Hematopoietic multipotent progenitor cell treated with erythropoietin and hydrocortisone succinate and interleukin-3 and kit ligand, for 4 days (in vitro differentiated cells): ENCODE results near the gene IFNAR1.
"Not testable (repeated sequence)": the region's sequence is repeated elsewhere in the genome, so short reads cannot be mapped to it uniquely, and the experiment has no call there.

Experiments
- DNase-seq: peaks from one replicate; pipeline ENCODE4 v3.0.0-alpha.2; 2015

IFNAR1 gene

DNA sequence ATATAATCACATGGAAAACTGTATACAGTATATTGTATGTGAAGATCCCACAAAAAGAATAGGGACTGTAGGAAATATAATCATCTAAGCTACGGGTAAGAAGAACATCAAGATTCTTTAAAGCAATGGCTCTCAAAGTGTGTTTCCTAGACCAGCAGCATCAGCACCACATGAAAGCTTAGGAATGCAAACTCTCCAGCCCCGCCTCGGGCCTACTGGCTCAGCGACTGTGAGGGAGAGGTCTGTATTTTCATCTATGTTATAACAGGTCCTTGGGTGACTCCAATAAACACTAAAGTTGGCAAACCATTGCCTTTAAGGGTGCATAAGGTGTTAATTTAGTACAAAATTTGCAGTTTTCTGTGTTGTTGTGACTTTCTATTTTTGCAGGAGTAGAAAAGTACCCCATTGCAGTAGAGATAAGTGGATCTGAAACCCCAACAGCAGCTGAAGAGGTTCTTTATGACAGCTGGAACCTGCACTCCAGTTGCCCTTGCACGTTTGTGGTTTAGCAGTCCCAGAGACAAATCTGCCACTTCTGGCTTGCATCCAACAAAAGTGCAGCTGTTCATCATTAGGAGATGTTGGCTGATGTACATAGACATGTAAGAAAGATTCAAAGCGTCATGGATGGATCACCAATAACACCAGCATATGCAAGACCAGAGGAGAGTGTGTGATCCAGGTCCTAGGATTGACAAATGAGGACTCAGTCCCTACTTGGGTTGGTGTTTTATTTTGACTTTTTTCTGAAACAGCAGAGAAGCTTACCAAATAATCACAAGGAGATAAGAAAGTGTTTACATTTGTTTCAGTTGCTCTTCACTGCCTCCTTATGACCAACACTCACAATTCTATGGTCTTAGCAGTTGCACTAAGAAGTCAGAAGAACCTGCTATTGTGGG, 15.9 kb upstream of the IFNAR1 start:
- DNase-seq = peak; percentile 90

DNA sequence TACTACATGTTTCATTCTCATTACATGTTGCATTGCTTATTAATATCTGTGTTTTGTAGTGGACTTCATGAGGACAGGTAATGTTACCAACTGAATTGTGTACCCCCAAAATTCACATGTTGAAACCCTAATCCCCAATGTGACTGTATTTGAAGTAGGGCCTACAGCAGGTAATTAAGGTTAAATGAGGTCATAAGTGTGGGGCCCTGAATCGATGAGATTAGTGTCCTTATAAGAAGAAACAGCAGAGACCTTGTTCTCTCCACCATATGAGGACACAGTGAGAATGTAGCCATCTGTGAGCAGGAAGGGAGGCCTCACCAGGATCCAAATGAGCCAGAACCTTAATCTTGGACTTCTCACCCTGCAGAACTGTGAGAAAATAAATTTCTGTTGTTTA, 15.0 kb upstream of the IFNAR1 start:
- no peak for DNase-seq

DNA sequence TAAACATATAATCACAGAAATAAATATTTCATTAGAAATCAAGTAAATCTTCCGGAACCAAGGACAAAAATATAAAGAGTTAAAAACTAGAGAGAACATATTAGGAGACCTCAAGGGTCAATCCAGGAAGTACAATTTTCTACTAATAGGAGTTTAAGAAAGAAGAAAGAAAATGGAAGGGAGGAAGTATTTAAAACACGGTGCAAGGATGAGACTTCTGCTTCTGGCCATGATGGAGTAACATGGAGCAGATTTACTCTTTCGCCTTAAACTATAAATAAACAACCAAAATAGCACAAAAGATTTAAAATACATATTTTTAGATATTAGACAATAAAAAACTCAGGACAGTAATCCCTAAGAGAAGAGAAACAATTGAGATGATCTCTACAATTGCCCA, 12.6 kb upstream of the IFNAR1 start:
- no peak for DNase-seq

DNA sequence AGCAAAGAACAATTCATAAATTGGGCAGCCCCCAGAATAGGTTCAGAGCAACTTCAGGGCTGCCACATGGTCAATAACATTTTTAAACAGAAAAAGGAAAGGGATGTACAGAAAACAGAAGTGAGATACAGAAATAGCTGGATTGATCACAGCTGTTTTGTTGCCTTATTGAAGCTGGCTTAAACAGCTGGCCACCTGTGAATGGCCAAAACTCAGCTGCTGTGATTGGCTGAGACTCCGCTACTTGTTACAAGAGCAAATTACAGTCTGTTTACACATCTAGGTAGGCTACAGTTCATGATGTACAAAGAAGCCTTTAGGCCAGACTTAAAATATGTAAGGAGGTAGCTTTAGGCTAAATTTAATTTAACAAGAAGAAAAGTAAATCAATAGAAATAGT, 11.6 kb upstream of the IFNAR1 start:
- DNase-seq = no peak

DNA sequence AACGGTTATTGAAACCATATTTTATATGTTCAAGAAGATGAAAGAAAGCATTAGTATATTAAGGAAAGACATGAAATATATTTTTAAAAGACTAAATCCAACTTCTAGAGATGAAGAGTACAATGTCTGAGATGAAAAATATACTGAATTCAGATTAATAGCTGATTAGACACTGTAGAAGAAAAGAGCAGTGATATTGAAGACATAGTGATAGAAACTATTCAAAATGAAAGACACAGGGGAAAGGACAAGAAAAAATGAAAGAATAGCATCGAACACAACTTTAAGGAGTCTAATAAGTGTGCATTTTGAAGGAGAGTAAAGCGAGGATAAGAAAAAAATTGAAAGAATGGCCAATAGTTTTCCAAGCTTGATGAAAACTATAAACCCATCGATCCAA, 11.2 kb upstream of the IFNAR1 start:
- DNase-seq = no peak

DNA sequence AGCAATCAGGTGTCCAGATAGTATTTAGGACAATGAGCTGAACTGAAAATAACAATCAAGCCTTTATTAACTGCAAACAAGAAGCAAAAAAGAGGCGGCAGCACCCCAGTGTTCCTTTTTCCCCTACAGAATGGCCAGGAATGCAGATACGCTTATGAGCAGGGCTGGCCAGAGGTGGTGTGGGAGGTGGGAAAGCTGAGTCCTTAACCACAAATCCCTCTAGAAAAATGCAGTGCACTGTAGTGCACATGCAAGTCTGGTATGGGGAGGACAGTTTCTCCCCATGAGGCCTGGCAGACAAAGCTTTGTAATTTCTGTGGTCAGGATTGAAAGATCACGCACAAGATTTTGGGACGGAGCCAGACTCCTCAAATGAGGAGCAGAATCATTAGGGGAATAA, 10.7 kb upstream of the IFNAR1 start:
- no peak for DNase-seq

DNA sequence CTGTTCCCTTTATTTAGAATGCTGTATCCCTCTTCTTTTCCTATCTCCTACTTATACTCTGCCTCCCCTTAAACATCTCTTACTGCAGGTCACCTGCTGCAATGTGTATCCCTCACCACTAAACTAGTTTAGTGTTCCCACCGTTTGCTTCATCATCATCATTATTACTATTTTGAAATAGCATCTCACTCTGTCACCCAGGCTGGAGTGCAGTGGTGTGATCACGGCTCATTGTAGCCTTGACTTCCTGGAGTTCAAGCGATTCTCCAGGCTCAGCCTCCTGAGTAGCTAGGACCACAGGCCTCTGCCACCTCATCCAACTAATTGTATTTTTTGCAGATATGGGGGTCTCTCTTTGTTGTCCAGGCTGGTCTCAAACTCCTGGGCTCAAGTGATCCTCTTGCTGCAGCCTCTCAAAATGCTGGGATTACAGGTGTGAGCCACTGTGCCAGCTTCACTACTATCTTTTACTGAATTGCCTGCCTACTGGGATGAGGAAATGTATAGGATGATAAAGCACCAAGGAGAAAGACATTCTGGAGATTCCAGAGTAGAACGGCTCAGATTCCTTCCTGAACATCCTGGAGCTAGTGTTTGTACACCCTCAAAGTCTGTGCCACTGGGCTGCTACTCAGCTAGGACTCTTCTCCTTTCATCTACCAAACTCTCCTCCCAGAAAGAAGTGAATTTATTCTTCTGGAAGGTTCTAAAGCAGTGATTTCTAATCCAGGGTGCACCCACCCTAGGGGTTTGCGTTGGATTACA, 8.6 kb upstream of the IFNAR1 start:
- no peak for DNase-seq

DNA sequence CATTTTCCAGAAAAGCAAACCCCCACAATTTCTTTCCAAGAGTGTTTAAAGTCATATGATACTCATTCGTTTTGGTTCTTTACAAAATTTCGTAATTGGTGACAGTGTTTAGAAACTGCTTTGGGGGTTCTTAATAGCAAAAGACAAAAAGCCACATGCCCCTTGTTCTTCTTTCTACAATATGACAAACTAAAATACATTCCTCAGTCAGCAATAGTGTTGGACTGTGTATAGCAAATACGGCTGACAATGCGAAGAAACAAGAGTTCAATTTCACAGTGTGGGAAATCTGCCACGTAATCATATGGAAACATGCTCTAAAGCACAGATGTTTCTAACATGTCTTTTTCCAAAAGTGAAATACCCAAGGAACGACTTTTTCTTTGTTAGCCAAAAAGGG, 7.6 kb upstream of the IFNAR1 start:
- peak; percentile 32 for DNase-seq

DNA sequence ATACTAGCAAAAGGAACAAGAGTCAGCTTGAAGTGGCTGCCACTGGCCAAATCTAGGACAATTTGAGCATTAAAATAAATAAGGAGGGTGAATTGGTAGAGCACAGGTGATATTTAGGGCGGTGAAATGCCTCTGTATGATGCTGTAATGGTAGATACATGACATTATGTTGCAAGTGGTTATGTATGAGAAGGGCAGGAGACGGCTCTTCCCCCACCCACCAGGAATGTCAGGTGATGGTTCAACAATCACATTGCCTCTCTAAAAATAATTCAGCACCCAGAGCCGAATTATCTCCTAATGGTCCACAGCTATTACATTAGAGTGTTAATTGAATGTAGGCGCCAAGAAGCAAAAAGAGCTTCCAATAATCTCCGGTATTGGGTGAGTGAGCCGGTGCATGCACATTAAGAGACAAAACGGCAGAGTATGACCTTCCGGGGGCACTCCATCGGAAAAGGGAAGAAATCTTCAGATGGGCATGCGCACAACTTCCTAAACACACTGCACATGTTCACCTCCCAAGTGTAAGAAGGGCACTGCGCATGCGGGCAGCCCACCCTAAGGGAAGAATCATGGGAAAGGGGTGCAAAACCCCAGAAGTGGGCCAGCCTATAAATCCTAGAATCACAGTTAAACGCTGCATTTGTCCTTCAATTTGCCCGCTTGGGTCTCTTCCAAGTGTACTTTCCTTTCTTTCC, 6.8 kb upstream of the IFNAR1 start:
- no peak for DNase-seq

DNA sequence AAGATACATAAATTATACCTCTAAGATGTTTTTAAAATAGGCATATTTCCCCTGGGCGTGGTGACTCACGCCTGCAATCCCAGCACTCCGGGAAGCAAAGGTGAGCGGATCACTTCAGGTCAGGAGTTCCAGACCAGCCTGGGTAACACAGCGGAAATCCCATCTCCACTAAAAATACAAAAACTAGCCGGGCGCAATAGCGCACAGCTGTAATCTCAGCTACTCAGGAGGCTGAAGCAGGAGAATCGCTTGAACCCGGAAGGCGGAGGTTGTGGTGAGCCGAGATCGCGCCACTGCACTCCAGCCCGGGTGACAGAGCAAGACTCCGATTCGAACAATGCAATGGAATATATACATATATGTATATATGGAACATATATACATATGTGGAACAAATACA, 3.8 kb upstream of the IFNAR1 start:
- DNase-seq = not testable (repeated sequence)

DNA sequence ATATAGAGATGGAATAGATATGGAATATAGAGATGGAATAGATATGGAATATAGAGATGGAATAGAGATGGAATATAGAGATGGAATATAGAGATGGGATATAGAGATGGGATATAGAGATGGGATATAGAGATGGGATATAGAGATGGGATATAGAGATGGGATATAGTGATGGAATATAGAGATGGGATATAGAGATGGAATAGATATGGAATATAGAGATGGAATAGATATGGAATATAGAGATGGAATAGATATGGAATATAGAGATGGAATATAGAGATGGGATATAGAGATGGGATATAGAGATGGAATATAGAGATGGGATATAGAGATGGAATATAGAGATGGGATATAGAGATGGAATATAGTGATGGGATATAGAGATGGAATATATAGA, 1.2 kb upstream of the IFNAR1 start:
- DNase-seq = not testable (repeated sequence)

DNA sequence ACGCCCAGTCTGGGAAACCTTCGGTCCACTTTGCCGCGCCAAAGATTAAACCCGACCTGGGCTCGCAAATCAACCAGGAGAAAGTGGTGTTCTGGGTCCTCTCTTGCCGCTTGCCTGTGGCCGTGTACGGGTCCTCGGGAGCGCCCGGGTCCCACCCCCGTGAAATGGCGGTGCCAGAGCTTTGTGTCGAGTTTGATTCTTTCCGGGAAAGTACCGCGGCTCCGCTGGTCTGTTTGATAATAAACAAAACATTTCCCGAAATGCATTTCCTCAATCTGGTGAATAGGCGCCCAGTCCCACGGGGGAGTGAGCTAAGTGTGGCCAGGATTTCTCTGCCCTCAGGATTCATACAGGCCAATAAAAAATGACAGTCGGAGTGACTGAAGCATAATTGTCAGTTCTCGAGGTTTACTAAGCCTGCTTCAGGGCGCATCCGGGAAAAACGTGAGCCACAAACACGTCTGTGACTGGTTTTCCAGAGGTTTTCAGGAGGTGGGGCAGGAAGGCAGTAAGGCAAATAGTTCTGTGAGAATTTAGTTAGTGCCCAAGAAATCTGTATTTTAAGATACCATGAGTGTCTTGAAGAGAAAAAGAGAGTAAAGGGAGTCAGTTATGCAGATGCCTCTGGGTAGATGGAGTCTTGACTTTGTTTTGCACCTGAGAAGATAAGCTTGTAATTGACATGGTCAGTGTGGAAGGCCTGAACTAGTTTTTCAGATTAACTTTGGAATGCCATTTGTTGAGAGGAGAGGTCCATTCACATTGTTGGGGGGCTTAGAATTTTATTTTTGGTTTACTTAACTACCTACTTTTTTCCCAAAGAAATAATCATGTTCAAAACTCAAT, 675 bp downstream of the IFNAR1 start:
- DNase-seq = peak; percentile 81

DNA sequence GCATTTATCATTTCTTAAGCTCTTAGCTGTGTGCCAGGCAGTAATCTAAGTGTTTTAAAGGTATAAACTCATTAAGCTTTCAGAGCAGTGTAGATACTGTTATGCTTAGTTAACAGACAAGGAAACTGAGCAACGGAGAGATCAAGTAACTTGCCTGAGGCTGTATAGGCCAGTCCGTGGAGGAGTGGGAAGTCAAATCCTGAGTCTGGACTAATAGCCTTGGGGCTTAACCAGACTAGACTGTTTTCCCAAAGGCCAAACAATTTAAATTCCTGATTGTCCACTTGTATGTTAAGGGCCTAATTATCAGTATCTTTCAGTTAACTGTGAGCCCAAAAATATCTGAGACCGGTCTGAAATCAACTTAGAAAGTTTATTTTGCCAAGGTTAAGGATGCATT, 2.6 kb downstream of the IFNAR1 start:
- DNase-seq = no peak

DNA sequence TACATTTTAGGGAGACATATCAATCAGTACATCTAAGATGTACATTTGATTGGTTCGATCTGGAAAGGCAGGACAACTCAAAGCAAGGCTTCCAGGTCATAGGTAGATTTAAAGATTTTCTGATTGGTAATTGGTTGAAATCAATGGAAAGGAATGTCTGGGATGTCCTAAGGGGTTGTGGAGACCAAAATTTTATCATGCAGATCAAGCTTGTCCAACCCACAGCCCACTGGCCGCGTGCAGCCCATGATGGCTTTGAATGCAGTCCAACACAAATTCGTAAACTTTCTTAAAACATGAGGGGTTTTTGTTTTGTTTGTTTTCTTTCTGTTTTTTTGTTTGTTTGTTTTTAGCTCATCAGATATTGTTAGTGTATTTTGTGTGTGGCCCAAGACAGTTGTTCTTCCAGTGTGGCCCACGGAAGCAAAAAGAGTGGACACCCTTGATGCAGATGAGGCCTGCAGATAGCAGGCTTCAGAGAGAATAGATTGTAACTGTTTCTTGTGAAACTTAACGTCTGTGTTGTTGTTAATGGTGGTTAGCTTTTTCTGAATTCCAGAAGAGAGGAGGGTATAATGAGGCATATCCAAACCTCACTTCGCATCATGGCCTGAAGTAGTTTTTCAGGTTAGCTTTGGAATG, 3.1 kb downstream of the IFNAR1 start:
- DNase-seq = no peak

DNA sequence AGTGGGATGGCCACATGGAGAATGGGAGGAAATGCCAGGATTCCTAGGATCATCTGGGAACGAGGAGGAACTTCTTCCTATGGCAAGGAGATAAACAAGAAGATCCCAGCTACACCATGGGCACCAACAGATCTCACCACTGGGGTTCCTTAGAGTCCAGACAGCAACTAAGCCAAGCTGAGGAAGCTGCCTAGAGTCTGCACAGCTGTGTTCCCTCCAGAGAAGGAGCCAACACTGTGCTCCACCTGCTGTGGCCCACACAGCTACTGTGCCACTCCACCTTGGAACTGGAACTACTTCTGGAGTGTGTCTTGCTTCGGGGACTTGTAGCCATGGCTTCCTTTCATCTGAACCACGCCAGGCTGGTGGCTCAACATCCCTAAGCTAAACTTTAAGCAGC, 6.0 kb downstream of the IFNAR1 start:
- no peak for DNase-seq

DNA sequence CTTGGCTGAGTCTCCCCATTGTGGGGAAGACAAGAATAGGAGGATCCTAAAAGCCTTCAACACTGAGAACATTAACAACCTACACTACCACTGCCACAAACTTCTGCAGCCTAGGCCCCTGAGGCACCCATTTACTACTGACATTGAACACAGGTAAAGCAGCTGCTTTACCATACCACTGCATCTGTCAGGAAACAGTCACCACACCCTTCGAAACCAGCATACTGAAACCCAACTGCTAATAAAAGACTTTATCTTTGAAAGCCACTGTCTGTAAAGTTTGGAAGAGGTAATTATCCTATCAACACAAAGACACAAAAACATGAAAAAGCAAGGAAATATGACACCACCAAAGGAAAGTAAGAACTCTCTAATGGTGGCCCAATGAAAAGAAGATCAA, 7.4 kb downstream of the IFNAR1 start:
- peak; percentile 76 for DNase-seq

DNA sequence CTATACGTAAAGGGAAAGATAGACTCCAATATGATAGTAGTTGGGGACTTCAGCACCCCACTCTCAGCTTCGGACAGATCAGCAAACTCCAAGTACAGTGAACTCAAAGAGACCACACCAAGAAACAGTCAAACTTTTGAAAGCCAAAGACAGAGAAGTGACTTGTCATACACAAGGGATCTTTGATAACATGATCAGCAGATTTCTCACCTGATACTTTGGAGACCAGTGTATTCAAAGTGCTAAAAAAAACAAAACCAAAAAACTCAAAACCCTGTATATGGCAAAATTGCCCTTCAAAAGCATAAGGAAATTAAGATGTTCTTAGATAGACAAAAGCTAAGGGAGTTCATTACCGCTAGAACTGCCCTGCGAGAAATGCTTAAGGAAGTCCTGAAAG, 9.4 kb downstream of the IFNAR1 start:
- DNase-seq = no peak

DNA sequence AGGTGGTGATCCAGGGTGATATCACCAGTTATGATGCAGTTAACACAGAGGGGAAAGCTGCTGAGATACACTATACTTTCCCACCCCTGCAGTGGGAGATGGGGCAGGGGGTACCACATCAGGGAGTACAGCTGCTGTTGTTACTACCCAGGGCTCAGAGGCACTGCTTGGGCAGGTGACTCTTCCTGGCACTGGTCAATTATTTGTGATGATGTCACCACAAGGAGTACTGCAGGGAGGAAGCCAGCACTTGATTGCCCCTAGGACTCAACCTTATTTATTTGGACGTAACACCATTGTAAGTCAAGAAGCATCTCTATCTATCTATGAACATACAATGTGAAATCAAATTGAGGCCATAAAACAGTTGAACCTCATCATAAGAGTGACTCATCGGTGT, 10.1 kb downstream of the IFNAR1 start:
- DNase-seq = no peak

DNA sequence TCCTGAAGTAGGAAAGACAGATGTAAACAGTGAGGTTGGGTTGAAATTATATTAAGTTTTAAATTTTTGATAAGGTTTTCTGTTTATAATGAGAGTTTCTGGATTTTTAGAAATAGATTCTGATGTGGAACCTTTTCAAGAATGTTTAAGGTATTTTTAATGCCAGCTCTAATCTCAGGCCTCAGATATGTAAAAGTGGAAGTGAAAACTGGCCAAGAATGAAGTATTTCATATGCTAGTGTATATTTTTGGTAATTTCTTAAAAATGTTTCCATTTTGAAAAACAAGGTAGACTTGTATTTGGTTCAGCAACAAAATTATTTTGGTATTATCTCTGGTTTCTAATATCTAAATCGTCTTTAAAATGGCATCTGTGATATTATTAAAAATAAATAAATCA, 14.4 kb downstream of the IFNAR1 start:
- DNase-seq = no peak

DNA sequence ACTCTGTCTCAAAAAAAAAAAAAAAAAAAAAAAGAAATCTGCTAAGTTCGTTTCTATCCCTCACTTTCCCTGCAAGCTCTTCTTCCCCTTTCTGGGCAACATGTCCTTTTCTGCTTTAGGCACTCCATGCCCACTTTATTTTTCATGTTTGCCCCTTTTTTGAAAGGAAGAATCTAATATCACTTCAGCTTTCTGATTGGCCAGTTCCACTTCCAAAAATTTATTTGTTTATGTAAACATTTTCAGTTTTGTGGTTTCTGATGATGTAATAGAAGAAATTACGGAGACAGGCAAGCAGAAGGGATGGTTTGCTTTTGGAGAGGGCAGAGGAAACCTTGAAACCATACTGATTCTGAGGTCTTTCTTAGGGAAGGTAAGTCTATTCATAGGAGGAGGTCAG, 15.1 kb downstream of the IFNAR1 start:
- no peak for DNase-seq

DNA sequence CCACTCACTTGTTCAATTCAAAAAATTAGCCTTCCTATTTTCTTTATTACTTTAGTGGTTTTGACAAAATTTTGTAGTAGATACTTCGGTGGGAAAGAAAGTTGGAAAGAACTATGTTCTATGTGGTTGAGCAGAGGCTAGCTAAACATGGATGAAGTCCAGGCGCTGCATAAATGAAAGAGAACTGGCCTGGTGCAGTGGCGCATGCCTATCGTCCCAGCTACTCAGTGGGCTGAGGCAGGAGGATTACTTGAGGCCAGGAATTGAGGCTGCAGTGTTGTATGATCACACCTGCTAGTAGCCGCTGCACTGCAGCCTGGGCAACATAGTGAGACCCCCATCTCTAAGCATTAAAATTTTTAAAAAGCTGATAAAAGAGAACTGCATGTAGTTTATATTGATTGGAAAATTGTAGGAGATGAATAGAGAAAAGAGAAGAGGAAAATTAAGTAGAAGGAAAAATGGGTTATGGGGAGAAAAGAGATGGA, 21.0 kb downstream of the IFNAR1 start:
- DNase-seq = no peak

DNA sequence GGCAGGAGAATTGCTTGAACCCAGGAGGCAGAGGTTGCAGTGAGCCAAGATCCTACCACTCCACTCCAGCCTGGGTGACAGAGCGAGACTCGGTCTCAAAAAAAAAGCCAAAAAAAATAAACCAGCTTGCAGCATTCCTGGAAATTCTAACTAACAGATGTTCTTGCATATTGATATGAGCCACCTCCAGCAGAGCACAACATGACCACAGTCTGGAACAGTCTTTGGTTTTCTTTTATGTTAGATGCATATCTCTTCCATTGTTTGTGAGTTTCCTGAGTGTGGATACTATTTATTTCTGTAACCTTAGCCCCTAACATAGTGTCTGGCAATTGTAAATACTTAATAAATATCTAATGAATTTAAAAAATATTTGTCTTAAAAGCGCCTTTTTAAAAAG, 23.9 kb downstream of the IFNAR1 start:
- DNase-seq = no peak
